Esophagus muscularis mucosa (tissue), 4 donors: ENCODE data around the gene ERCC6L2.

Experiments
- CTCF ChIP-seq, 3 experiments: fragments of 200-600 bp in 2 of 3; fragments of 450-650 bp in 1 of 3; sonication (generic) in 2 of 3; IDR thresholded peaks; one replicate each; pipeline ENCODE4 v1.5.1; 2017 to 2019; ENCODE audit warnings: antibody characterized with exemption in 3 of 3, mild to moderate bottlenecking in 2 of 3, moderate library complexity in 1 of 3
- EP300 ChIP-seq: sonication (generic); formaldehyde crosslinking; IDR thresholded peaks from one replicate; pipeline ENCODE4 v1.6.1; 2017; ENCODE audit warnings: antibody characterized with exemption
- POLR2A ChIP-seq: fragments of 450-650 bp; IDR thresholded peaks from one replicate; pipeline ENCODE4 v1.6.1; 2017; ENCODE audit warnings: antibody characterized with exemption, moderate library complexity, mild to moderate bottlenecking, low read depth
- POLR2AphosphoS5 ChIP-seq, 2 donors: sonication (generic); formaldehyde crosslinking; IDR thresholded peaks; one replicate each; pipeline ENCODE4 v1.6.1; 2017; ENCODE audit warnings: antibody characterized with exemption in 2 of 2

DNA sequence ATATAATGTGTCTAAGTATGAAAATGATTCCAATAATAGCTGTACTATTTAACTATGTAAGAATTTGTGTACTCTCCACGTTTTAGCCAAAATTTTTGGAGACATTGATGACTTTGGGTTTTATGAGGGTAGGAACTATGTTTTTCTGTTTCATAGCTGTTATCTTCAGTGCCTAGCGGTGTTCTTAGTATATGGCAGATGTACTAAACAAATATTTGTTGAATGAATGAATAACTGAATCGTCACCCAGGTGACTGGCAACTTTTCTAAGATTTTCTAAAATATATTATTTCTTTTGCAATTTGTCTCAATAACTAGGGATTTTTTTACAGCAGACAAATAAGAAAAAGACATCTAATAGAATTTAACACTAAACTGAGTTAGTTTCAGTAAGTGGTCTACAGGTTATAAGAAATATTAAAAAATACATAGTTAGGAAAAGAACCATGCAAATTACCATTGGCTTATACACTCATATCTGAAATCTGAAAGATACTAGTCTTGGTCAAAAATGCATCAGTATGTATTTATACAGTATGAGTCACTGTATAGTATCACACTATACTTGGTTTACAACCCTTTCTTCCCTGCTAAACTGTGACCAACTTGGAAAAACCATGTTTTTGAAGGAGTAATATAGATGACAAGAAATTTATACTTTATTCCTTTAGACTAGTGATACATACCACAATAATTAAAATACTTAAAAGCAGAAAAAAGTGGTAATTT is 10.5 kb upstream of the ERCC6L2 start:
- TF ChIP-seq EP300, result no peak
- TF ChIP-seq CTCF (IDR thresholded peaks at IDR 0.05), result no peak
- TF ChIP-seq POLR2AphosphoS5 (IDR thresholded peaks at IDR 0.05), result no peak
- TF ChIP-seq POLR2A, result no peak
